ENCODE results near the gene JAZF1. TPM values are rescaled to one million over a fixed set of nuclear protein-coding genes. Genes with fewer than 3 reads are reported as not detected.

JAZF1 gene
- total and polyA plus RNA-seq, 4 experiments from 2014 or later, result 3.7 to 8.3 (median 4.7) TPM

DNA sequence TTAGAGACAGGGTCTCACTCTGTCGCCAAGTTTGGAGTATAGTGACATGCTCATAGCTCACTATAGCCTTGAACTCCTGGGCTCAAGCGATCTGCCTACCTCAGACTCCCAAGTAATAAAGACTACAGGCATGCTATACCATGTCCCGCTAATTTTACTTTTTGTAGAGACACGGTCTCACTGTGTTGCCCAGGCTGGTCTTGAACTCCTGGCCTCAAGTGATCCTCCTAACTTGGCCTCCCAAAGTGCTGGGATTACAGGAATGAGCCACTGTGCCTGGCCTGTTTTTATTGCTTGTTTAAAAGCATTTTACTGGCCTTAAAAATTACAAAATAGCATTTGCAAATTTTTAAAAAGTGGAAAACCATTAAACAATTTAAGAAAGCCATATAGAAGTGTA, 135.0 kb downstream of the JAZF1 start:
- peaks cover 1 to 15% of the 10 kb centered on the region in 2 donors for H3K36me3 Mint-ChIP-seq
- CTCF ChIA-PET (ENCODE audit: partially characterized antibody), result no interaction called here

DNA sequence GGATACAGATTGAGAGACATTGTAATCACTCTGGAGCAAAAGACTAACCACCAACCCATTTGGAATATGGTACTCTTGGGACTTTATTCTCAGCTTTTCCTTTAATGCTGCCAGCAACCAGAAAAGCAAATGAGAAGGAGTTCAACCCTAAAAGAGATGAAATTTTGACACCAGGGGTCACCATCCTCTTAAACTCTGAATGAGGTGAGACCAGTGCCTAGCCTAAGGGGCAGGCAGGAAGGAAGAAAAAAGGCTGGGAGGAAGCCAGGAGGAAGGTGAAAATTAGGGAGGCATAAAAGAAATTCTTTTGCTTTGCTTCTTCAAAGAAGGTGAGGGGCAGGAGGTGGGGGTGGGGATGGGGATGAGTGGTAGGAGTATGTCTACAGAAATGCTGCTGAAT, 135.8 kb downstream of the JAZF1 start:
- no peak overlapping the region for H3K27ac ChIP-seq (ENCODE audit: low read depth, low read length)
- CTCF ChIA-PET (ENCODE audit: partially characterized antibody), result no interaction called here
- DNase-seq, result no peak
- Mint-ChIP-seq H3K9me3 (peaks cover 0 to 1% (median 0%) of the 10 kb centered on the region in 8 donors), H3K27me3 (no peaks in the 10 kb centered on the region), H3K27ac (no peak overlapping the region), H3K4me1 (peaks cover 0 to 2% (median 0%) of the 10 kb centered on the region in 4 donors), H3K36me3 (peaks cover 1 to 19% of the 10 kb centered on the region in 2 donors), H3K4me3 (peak overlapping the region in 1 of 8 donors; percentile 70)
- POLR2A ChIA-PET (ENCODE audit: partially characterized antibody), result no interaction called here
- H3K27me3 ChIP-seq (ENCODE audit: insufficient read depth, low read length), result no peaks in the 10 kb centered on the region
- H3K4me1 ChIP-seq (ENCODE audit: insufficient read depth, low read length), result no peaks in the 10 kb centered on the region
- no peaks in the 10 kb centered on the region for H3K9me3 ChIP-seq (ENCODE audit: control insufficient read depth in 1 of 2, low read length in 2 of 2)
- intact Hi-C loops (cut with micrococcal nuclease), result no loop called here
- H3K36me3 ChIP-seq (ENCODE audit: insufficient read depth, low read length), result no peaks in the 10 kb centered on the region
- H3K4me3 ChIP-seq (ENCODE audit: low read length in 2 of 2), result no peak overlapping the region

More for the DNA sequence above, 135.0 kb downstream of the JAZF1 start:
- H3K4me3 ChIP-seq (ENCODE audit: low read length in 2 of 2), result no peak overlapping the region
- no peaks in the 10 kb centered on the region for H3K9me3 ChIP-seq (ENCODE audit: control insufficient read depth in 1 of 2, low read length in 2 of 2)
- no peaks in the 10 kb centered on the region for H3K27me3 Mint-ChIP-seq
- DNase-seq, result no peak
- H3K4me1 ChIP-seq (ENCODE audit: insufficient read depth, low read length), result no peaks in the 10 kb centered on the region
- peaks cover 0 to 1% (median 0%) of the 10 kb centered on the region in 8 donors for H3K9me3 Mint-ChIP-seq
- no peak overlapping the region for H3K27ac Mint-ChIP-seq
- H3K27me3 ChIP-seq (ENCODE audit: insufficient read depth, low read length), result no peaks in the 10 kb centered on the region
- H3K4me1 Mint-ChIP-seq, result peaks cover 0 to 2% (median 0%) of the 10 kb centered on the region in 4 donors
- intact Hi-C loops (cut with micrococcal nuclease), result no loop called here
- H3K4me3 Mint-ChIP-seq, result no peak overlapping the region
- no peaks in the 10 kb centered on the region for H3K36me3 ChIP-seq (ENCODE audit: insufficient read depth, low read length)
- POLR2A ChIA-PET (ENCODE audit: partially characterized antibody), result no interaction called here
- H3K27ac ChIP-seq (ENCODE audit: low read depth, low read length), result no peak overlapping the region

DNA sequence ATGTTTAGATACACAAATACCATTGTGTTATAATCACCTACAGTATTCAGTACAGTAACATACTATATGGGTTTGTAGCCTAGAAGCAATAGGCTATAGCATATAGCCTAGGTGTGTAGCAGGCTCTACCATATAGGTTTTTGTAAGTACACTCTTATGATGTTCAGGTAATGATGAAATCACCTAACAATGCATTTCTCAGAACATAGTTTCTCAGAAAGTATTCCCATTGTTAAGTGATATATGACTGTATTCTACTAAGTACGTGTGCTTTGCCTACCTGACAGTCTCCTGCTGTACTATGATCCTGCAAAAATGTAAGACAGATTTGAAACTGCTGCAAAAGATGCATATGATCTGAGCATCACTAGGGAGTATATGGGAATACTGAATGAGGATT, 137.9 kb downstream of the JAZF1 start:
- POLR2A ChIA-PET (ENCODE audit: partially characterized antibody), result no interaction called here

DNA sequence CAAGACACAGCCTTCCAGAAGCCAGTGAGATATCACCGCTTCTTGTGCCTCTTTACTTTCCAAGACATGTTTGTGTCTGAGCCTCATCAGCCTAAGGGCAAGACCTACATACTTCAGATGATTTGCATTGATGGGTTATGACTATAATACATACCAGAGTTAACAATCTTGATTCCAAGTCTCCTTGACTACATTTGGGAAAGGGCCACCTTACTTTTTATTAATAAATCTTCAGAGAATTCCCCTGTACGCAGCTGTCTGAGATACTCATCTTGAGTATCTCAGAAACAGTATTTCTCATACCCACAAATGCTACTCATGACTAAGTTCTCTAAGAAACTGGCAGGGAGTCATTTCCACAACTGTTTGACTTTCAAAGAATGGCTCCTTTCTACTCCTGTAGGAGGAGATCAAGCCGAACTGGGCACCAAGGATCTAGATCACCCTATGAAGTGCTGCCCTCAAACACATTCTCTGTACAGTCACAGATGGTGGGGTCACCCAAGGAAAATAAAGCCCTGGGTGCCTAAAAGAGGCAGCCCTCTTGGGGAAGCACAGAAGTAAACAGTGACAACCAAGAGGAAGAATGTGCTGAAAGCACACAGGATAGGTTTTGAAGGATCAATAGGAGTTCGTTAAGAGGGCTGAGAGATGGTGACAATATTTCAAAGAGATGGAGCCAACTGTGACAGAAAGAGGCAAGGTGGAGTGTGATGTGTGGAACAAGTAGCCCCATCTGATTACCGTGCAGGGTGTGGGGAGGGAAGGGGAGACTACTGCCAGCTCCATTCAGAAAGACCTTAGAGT, 138.9 kb downstream of the JAZF1 start:
- Histone ChIP-seq H3K36me3 (ENCODE audit: insufficient read depth, low read length) (no peaks in the 10 kb centered on the region), H3K27ac (ENCODE audit: low read depth, low read length) (no peak overlapping the region), H3K27me3 (ENCODE audit: insufficient read depth, low read length) (no peaks in the 10 kb centered on the region), H3K4me1 (ENCODE audit: insufficient read depth, low read length) (no peaks in the 10 kb centered on the region), H3K9me3 (ENCODE audit: control insufficient read depth in 1 of 2, low read length in 2 of 2) (no peaks in the 10 kb centered on the region), H3K4me3 (ENCODE audit: low read length in 2 of 2) (no peak overlapping the region)
- DNase-seq, result no peak
- ChIA-PET CTCF (ENCODE audit: partially characterized antibody) (interaction anchor here (1.2 kb wide), 1 partner anchor 55 kb away, joined by 3 read pairs; no protein-coding TSS in a partner anchor), POLR2A (ENCODE audit: partially characterized antibody) (no interaction called here)
- H3K4me3 Mint-ChIP-seq, result no peak overlapping the region
- intact Hi-C loops (cut with micrococcal nuclease), result no loop called here
- H3K27me3 Mint-ChIP-seq, result no peaks in the 10 kb centered on the region
- H3K27ac Mint-ChIP-seq, result peak overlapping the region in 1 of 7 donors; percentile 25
- peaks cover 0 to 1% (median 0%) of the 10 kb centered on the region in 8 donors for H3K9me3 Mint-ChIP-seq
- H3K4me1 Mint-ChIP-seq, result peaks cover 4 to 14% (median 8%) of the 10 kb centered on the region in 4 donors
- H3K36me3 Mint-ChIP-seq, result peaks cover 1 to 21% of the 10 kb centered on the region in 2 donors

More for the DNA sequence above, 137.9 kb downstream of the JAZF1 start:
- CTCF ChIA-PET (ENCODE audit: partially characterized antibody), result interaction anchor here (0.6 to 1.2 kb wide), 2 partner anchors 19 to 54 kb away, joined by 3 read pairs; no protein-coding TSS in a partner anchor
- H3K9me3 ChIP-seq (ENCODE audit: control insufficient read depth in 1 of 2, low read length in 2 of 2), result no peaks in the 10 kb centered on the region
- H3K36me3 ChIP-seq (ENCODE audit: insufficient read depth, low read length), result no peaks in the 10 kb centered on the region
- Mint-ChIP-seq H3K36me3 (peaks cover 1 to 19% of the 10 kb centered on the region in 2 donors), H3K4me1 (peaks cover 0 to 7% (median 3%) of the 10 kb centered on the region in 4 donors), H3K27ac (no peak overlapping the region), H3K9me3 (peaks cover 0 to 1% (median 0%) of the 10 kb centered on the region in 8 donors), H3K4me3 (no peak overlapping the region), H3K27me3 (no peaks in the 10 kb centered on the region)
- no peaks in the 10 kb centered on the region for H3K4me1 ChIP-seq (ENCODE audit: insufficient read depth, low read length)
- H3K27me3 ChIP-seq (ENCODE audit: insufficient read depth, low read length), result no peaks in the 10 kb centered on the region
- DNase-seq, result no peak
- H3K27ac ChIP-seq (ENCODE audit: low read depth, low read length), result no peak overlapping the region
- no peak overlapping the region for H3K4me3 ChIP-seq (ENCODE audit: low read length in 2 of 2)
- intact Hi-C loops (cut with micrococcal nuclease), result no loop called here

DNA sequence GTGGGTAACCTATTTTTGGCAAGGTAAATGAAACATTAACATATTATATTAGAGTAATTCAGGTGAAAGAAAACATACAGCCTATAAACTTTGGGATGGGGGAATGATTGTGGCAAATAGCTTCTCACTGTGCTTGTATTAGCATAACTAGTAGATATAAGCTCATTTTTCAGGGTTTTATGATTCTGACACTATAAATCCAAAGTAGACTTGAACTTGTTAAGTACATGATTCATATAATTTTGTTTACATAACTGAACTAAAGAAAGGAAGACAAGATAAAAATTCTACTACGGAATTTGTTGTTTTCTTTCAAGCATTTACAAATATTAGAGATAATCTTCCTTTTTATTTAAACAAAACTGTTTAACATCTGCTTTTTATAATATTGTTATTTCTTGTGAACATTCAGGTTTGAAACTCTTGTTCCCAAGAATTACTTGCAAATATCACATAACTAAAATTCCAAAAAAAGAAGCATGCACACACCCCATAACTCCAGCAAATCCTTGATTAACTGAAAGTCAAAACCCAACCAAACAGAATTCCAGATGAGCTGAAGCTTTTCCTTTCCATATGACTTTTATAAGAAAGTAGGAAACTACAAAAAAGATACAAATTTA, 142.3 kb downstream of the JAZF1 start:
- peaks cover 0 to 1% (median 0%) of the 10 kb centered on the region in 8 donors for H3K9me3 Mint-ChIP-seq
- CTCF ChIA-PET (ENCODE audit: partially characterized antibody), result interaction anchor here (1.4 kb wide), 2 partner anchors 58 to 84 kb away, joined by 3 read pairs; no protein-coding TSS in a partner anchor
- no peak overlapping the region for H3K27ac ChIP-seq (ENCODE audit: low read depth, low read length)
- no peaks in the 10 kb centered on the region for H3K4me1 ChIP-seq (ENCODE audit: insufficient read depth, low read length)
- H3K4me3 ChIP-seq (ENCODE audit: low read length in 2 of 2), result no peak overlapping the region
- POLR2A ChIA-PET (ENCODE audit: partially characterized antibody), result no interaction called here
- no peak for DNase-seq
- no peak overlapping the region for H3K4me3 Mint-ChIP-seq
- no peaks in the 10 kb centered on the region for H3K27me3 Mint-ChIP-seq
- H3K4me1 Mint-ChIP-seq, result peaks cover 6 to 14% (median 11%) of the 10 kb centered on the region in 4 donors
- H3K36me3 ChIP-seq (ENCODE audit: insufficient read depth, low read length), result no peaks in the 10 kb centered on the region
- no peaks in the 10 kb centered on the region for H3K27me3 ChIP-seq (ENCODE audit: insufficient read depth, low read length)
- H3K27ac Mint-ChIP-seq, result no peak overlapping the region
- intact Hi-C loops (cut with micrococcal nuclease), result no loop called here
- peaks cover 0 to 16% of the 10 kb centered on the region in 2 donors for H3K36me3 Mint-ChIP-seq
- no peaks in the 10 kb centered on the region for H3K9me3 ChIP-seq (ENCODE audit: control insufficient read depth in 1 of 2, low read length in 2 of 2)

DNA sequence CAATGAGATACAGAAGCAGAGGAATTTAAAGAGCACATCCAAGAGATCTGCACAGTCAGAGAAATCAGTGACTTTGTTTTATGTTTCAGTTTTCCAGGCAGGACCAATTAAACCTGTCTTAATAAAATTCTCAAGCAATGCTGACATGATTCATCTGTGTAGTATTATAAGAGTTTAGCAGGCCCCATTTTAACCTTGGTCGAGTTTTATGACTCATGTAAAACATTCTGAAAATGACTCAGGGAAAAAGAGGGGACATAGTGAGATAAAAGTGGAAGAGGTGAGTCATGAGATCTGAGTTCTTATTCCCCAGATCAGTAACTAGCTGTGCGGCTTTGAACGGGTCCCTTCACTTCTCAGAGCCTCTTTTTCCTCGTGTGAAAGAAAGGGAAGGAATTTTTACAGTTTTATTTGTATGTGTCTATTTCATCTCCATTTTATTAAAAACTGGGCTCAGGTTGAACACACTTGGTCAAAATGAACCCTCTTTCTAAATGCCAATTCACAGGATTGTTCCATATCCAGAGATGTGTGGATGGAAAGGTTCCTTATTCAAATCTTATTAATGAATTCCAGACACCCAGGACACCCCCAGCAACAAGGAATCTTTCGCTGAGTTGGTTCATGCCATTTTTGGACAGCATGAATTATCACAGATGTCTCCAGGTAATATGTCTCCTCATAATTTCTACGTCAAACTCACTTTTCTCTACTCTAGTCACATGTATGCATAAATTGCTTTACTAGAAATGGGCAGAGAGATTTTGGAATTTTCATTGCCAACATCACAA, 143.2 kb downstream of the JAZF1 start:
- H3K9me3 ChIP-seq (ENCODE audit: control insufficient read depth in 1 of 2, low read length in 2 of 2), result no peaks in the 10 kb centered on the region

More for the DNA sequence above, 143.2 kb downstream of the JAZF1 start:
- CTCF ChIA-PET (ENCODE audit: partially characterized antibody), result no interaction called here
- Mint-ChIP-seq H3K4me1 (peaks cover 6 to 18% (median 11%) of the 10 kb centered on the region in 4 donors), H3K27ac (peak overlapping the region in 1 of 7 donors; percentile 39), H3K36me3 (peaks cover 0 to 15% of the 10 kb centered on the region in 2 donors), H3K27me3 (no peaks in the 10 kb centered on the region), H3K4me3 (no peak overlapping the region), H3K9me3 (no peaks in the 10 kb centered on the region)
- POLR2A ChIA-PET (ENCODE audit: partially characterized antibody), result no interaction called here
- no peak overlapping the region for H3K4me3 ChIP-seq (ENCODE audit: low read length in 2 of 2)
- no peak overlapping the region for H3K27ac ChIP-seq (ENCODE audit: low read depth, low read length)
- no peaks in the 10 kb centered on the region for H3K36me3 ChIP-seq (ENCODE audit: insufficient read depth, low read length)
- intact Hi-C loops (cut with micrococcal nuclease), result no loop called here
- no peak for DNase-seq
- no peaks in the 10 kb centered on the region for H3K4me1 ChIP-seq (ENCODE audit: insufficient read depth, low read length)
- H3K27me3 ChIP-seq (ENCODE audit: insufficient read depth, low read length), result no peaks in the 10 kb centered on the region

All from CD4-positive, alpha-beta memory T cell (primary cell).